ENCODE measurements around the gene TYRP1.
"Not testable (repeated sequence)": the region's sequence is repeated elsewhere in the genome, so short reads cannot be mapped to it uniquely, and the experiment has no call there.

The TYRP1 gene

GRCh38 chr9:12693141-12693540 is at the start of gene TYRP1:
TYRP1 (plus strand) TSS chr9:12693385; CDS start chr9:12693997, 612 bp downstream.
- no peak for DNase-seq (ENCODE audit: low read depth)

GRCh38 chr9:12643686-12644085 is 49.5 kb upstream of the TYRP1 start:
- DNase-seq (ENCODE audit: low read depth), result no peak

GRCh38 chr9:12648925-12649324 is 44.3 kb upstream of the TYRP1 start:
- no peak for DNase-seq (ENCODE audit: low read depth)

- DNase-seq (ENCODE audit: low read depth), result no peak
Measured at GRCh38 chr9:12651125-12651524, 42.1 kb upstream of the TYRP1 start.

GRCh38 chr9:12652973-12653372 is 40.2 kb upstream of the TYRP1 start:
- no peak for DNase-seq (ENCODE audit: low read depth)

GRCh38 chr9:12656803-12657202 is 36.4 kb upstream of the TYRP1 start:
- DNase-seq (ENCODE audit: low read depth), result no peak

GRCh38 chr9:12657233-12657632 is 36.0 kb upstream of the TYRP1 start:
- DNase-seq (ENCODE audit: low read depth), result no peak

- no peak for DNase-seq (ENCODE audit: low read depth)
Measured at GRCh38 chr9:12657998-12658397, 35.2 kb upstream of the TYRP1 start.

- DNase-seq (ENCODE audit: low read depth), result no peak
Measured at GRCh38 chr9:12658531-12659209, 34.5 kb upstream of the TYRP1 start.

GRCh38 chr9:12659220-12659619 is 34.0 kb upstream of the TYRP1 start:
- no peak for DNase-seq (ENCODE audit: low read depth)

GRCh38 chr9:12666813-12667212 is 26.4 kb upstream of the TYRP1 start:
- DNase-seq (ENCODE audit: low read depth), result no peak

GRCh38 chr9:12667892-12668291 is 25.3 kb upstream of the TYRP1 start:
- DNase-seq (ENCODE audit: low read depth), result no peak

GRCh38 chr9:12670006-12670405 is 23.2 kb upstream of the TYRP1 start:
- DNase-seq (ENCODE audit: low read depth), result no peak

- DNase-seq (ENCODE audit: low read depth), result no peak
Measured at GRCh38 chr9:12674961-12675360, 18.2 kb upstream of the TYRP1 start.

GRCh38 chr9:12677462-12678126 is 15.6 kb upstream of the TYRP1 start:
- not testable (repeated sequence) for DNase-seq (ENCODE audit: low read depth)

GRCh38 chr9:12680341-12680740 is 12.8 kb upstream of the TYRP1 start:
- no peak for DNase-seq (ENCODE audit: low read depth)

- no peak for DNase-seq (ENCODE audit: low read depth)
Measured at GRCh38 chr9:12680757-12681156, 12.4 kb upstream of the TYRP1 start.

- no peak for DNase-seq (ENCODE audit: low read depth)
Measured at GRCh38 chr9:12681620-12682019, 11.6 kb upstream of the TYRP1 start.

GRCh38 chr9:12684974-12685373 is 8.2 kb upstream of the TYRP1 start:
- no peak for DNase-seq (ENCODE audit: low read depth)

GRCh38 chr9:12689233-12689632 is 4.0 kb upstream of the TYRP1 start:
- DNase-seq (ENCODE audit: low read depth), result no peak

- DNase-seq (ENCODE audit: low read depth), result no peak
Measured at GRCh38 chr9:12694013-12694412, 828 bp downstream of the TYRP1 start.

- DNase-seq (ENCODE audit: low read depth), result no peak
Measured at GRCh38 chr9:12695474-12695873, 2.3 kb downstream of the TYRP1 start.

GRCh38 chr9:12696931-12697622 is 3.9 kb downstream of the TYRP1 start:
- DNase-seq (ENCODE audit: low read depth), result no peak

All from stimulated activated CD8-positive, alpha-beta memory T cell treated with anti-CD3 and anti-CD28 coated beads, Interleukin-12 subunit alpha, Interleukin-12 subunit beta, amount 100 ng/mL, for 4 hours (primary cell).